ENCODE measurements around the gene HOXA3. TPM values are rescaled to one million over a fixed set of nuclear protein-coding genes. Genes with fewer than 3 reads are reported as not detected.
A peak's percentile ranks its signal among the peaks of the same experiment; 100 is the strongest.

Gene HOXA3
- total and polyA plus RNA-seq, 8 donors, result 0.87 to 42.6 (median 5.0) TPM

- Histone ChIP-seq H3K4me3 (peak overlapping the region; percentile 38 to 67 (median 56)), H3K27me3 (peaks cover 0 to 92% (median 55%) of the 10 kb centered on the region in 3 donors), H3K9me3 (peaks cover 0 to 4% (median 0%) of the 10 kb centered on the region in 4 donors), H3K36me3 (peaks cover 0 to 5% (median 0%) of the 10 kb centered on the region in 4 donors), H3K4me1 (peaks cover 0 to 52% (median 28%) of the 10 kb centered on the region in 4 donors), H3K27ac (peak overlapping the region; percentile 57 to 99 (median 94))
- DNase-seq, result no peak
- WGBS, 5 donors, result 50 to 81% (median 71%) methylated on average over 11 of the region's 11 CpGs
- TF ChIP-seq CTCF (IDR thresholded peaks at IDR 0.05) (no peak), POLR2A (IDR thresholded peaks at IDR 0.05) (no peak), EP300 (IDR thresholded peaks at IDR 0.05) (no peak), POLR2AphosphoS5 (IDR thresholded peaks at IDR 0.05) (no peak)
- intact Hi-C loops (cut with DNase I; ENCODE audit: low total_unique reads), result no loop called here
Measured at GRCh38 chr7:27138985-27139333, 13.4 kb downstream of the HOXA3 start.

GRCh38 chr7:27138472-27138871 lies 13.9 kb downstream of the HOXA3 start:
- Histone ChIP-seq H3K4me1 (peaks cover 0 to 54% (median 28%) of the 10 kb centered on the region in 4 donors), H3K27me3 (peaks cover 0 to 92% (median 54%) of the 10 kb centered on the region in 3 donors), H3K9me3 (no peaks in the 10 kb centered on the region), H3K27ac (peak overlapping the region in 4 of 5 donors; percentile 93 to 99 (median 95)), H3K4me3 (peak overlapping the region in 3 of 4 donors; percentile 46 to 67 (median 65)), H3K36me3 (peaks cover 0 to 5% (median 0%) of the 10 kb centered on the region in 4 donors)
- no peak for DNase-seq
- WGBS, 5 donors, result 59 to 84% (median 69%) methylated on average over 1 of the region's 1 CpG
- TF ChIP-seq POLR2A (IDR thresholded peaks at IDR 0.05) (no peak), CTCF (IDR thresholded peaks at IDR 0.05) (no peak), EP300 (IDR thresholded peaks at IDR 0.05) (no peak), POLR2AphosphoS5 (IDR thresholded peaks at IDR 0.05) (no peak)
- intact Hi-C loops (cut with DNase I; ENCODE audit: low total_unique reads), result no loop called here

GRCh38 chr7:27137640-27138315 lies 14.6 kb downstream of the HOXA3 start:
- Histone ChIP-seq H3K27ac (peak overlapping the region in 4 of 5 donors; percentile 93 to 99 (median 95)), H3K4me1 (peaks cover 0 to 61% (median 31%) of the 10 kb centered on the region in 4 donors), H3K9me3 (no peaks in the 10 kb centered on the region), H3K27me3 (peaks cover 0 to 92% (median 49%) of the 10 kb centered on the region in 3 donors), H3K4me3 (no peak overlapping the region), H3K36me3 (peaks cover 0 to 1% (median 0%) of the 10 kb centered on the region in 4 donors)
- 59 to 88% (median 76%) methylated on average over 2 of the region's 2 CpGs for WGBS, 5 donors
- intact Hi-C loops (cut with DNase I; ENCODE audit: low total_unique reads), result no loop called here
- no peak for DNase-seq
- TF ChIP-seq EP300 (IDR thresholded peaks at IDR 0.05) (no peak), CTCF (IDR thresholded peaks at IDR 0.05) (no peak), POLR2A (IDR thresholded peaks at IDR 0.05) (no peak), POLR2AphosphoS5 (IDR thresholded peaks at IDR 0.05) (no peak)

GRCh38 chr7:27134392-27134791 lies 18.0 kb downstream of the HOXA3 start:
- intact Hi-C loops (cut with DNase I; ENCODE audit: low total_unique reads), result no loop called here
- WGBS, 5 donors, result 30 to 67% (median 48%) methylated on average over 2 of the region's 2 CpGs
- peak overlapping the region in 4 of 5 donors; percentile 39 to 99 (median 95) for H3K27ac ChIP-seq
- no peaks in the 10 kb centered on the region for H3K36me3 ChIP-seq
- DNase-seq, result peak in 1 of 2 donors; percentile 82
- H3K4me3 ChIP-seq, result no peak overlapping the region
- H3K4me1 ChIP-seq, result peaks cover 0 to 80% (median 38%) of the 10 kb centered on the region in 4 donors
- no peaks in the 10 kb centered on the region for H3K9me3 ChIP-seq
- TF ChIP-seq POLR2AphosphoS5 (IDR thresholded peaks at IDR 0.05) (peak; percentile 29 to 49 (median 46)), EP300 (IDR thresholded peaks at IDR 0.05) (no peak), POLR2A (IDR thresholded peaks at IDR 0.05) (no peak), CTCF (IDR thresholded peaks at IDR 0.05) (no peak)
- H3K27me3 ChIP-seq, result peaks cover 0 to 99% (median 52%) of the 10 kb centered on the region in 3 donors
